PC-3 (cell line): ENCODE results near the gene FGF23. TPM values are rescaled to one million over a fixed set of nuclear protein-coding genes. Genes with fewer than 3 reads are reported as not detected.

Experiments used
- ATAC-seq: fragments of 200-7000 bp; cut with Tn5 transposase; 2 replicates; pipeline ENCODE4 v1.9.1; 2020; ENCODE audit warnings: mild to moderate bottlenecking, moderate library complexity
- BruUV-seq: library from RNA; stranded (reverse); fragments of 400-500 nt; replicated peaks from 2 replicates; lab custom pipeline; 2021; lab: Mats Ljungman, UMichigan
- CTCF ChIA-PET: fragments of 300-600 bp; sonication (Branson Sonifier 250); formaldehyde crosslinking; loops from one replicate; lab custom pipeline; 2022; ENCODE audit warnings: antibody characterized with exemption; lab: Charles Lee
- POLR2A ChIA-PET: fragments of 300-600 bp; sonication (Branson Sonifier 250); formaldehyde crosslinking; loops from one replicate; lab custom pipeline; 2022; ENCODE audit warnings: antibody characterized with exemption; ENCODE audit not compliant: unreplicated experiment; lab: Charles Lee
- DNase-seq: peaks from one replicate; pipeline ENCODE4 v3.0.0-alpha.2; 2015
- H2AFZ ChIP-seq: fragments of 300-600 bp; sonication (generic); 2 replicates; pipeline ENCODE4 v1.6.0; 2016; ENCODE audit warnings: antibody characterized with exemption, low read length
- H3F3A ChIP-seq: fragments of 300-600 bp; sonication (generic); one replicate; pipeline ENCODE4 v1.6.0; 2017; ENCODE audit warnings: antibody characterized with exemption, low read length, control low read depth, mild to moderate bottlenecking; ENCODE audit not compliant: unreplicated experiment
- H3K27ac ChIP-seq: fragments of 300-600 bp; sonication (generic); 2 replicates; pipeline ENCODE4 v1.5.1; 2016; ENCODE audit warnings: mild to moderate bottlenecking, low read length
- H3K27me3 ChIP-seq: fragments of 300-600 bp; sonication (generic); 2 replicates; pipeline ENCODE4 v1.6.1; 2016; ENCODE audit warnings: low read length, mixed read lengths
- H3K36me3 ChIP-seq: fragments of 300-600 bp; sonication (generic); 2 replicates; pipeline ENCODE4 v1.6.1; 2016; ENCODE audit warnings: low read depth, mixed run types, low read length, mixed read lengths
- H3K4me1 ChIP-seq: fragments of 300-600 bp; sonication (generic); 2 replicates; pipeline ENCODE4 v1.5.1; 2016; ENCODE audit warnings: low read length; ENCODE audit not compliant: insufficient read depth
- H3K4me2 ChIP-seq: fragments of 300-600 bp; sonication (generic); 2 replicates; pipeline ENCODE4 v1.6.0; 2016; ENCODE audit warnings: low read length
- H3K4me3 ChIP-seq: fragments of 300-600 bp; sonication (generic); 2 replicates; pipeline ENCODE4 v1.5.1; 2016; ENCODE audit warnings: mild to moderate bottlenecking, low read length, mixed read lengths
- H3K79me2 ChIP-seq: fragments of 300-600 bp; sonication (generic); 2 replicates; pipeline ENCODE4 v1.6.1; 2017; ENCODE audit warnings: low read length, mixed read lengths
- H3K9ac ChIP-seq: fragments of 300-600 bp; sonication (generic); 2 replicates; pipeline ENCODE4 v1.6.0; 2016; ENCODE audit warnings: mild to moderate bottlenecking, low read length
- H3K9me2 ChIP-seq: fragments of 300-600 bp; sonication (generic); replicated peaks from 2 replicates; pipeline ENCODE4 v1.6.1; 2016; ENCODE audit warnings: mixed run types, low read length, mixed read lengths
- H3K9me3 ChIP-seq: fragments of 300-600 bp; sonication (generic); 2 replicates; pipeline ENCODE4 v1.6.1; 2016; ENCODE audit warnings: low read length, mixed read lengths
- H4K20me1 ChIP-seq: fragments of 300-600 bp; sonication (generic); 2 replicates; pipeline ENCODE4 v1.6.1; 2016; ENCODE audit warnings: low read length, mixed read lengths
- CTCF ChIP-seq: fragments of 300-600 bp; sonication (generic); conservative IDR thresholded peaks from 2 replicates; pipeline ENCODE4 v1.5.1; 2017; ENCODE audit warnings: antibody characterized with exemption, low read depth, mild to moderate bottlenecking, low read length
- EZH2 ChIP-seq: fragments of 300-600 bp; sonication (generic); IDR thresholded peaks from one replicate; pipeline ENCODE4 v1.6.1; 2017; ENCODE audit warnings: antibody characterized with exemption, mild to moderate bottlenecking, low read length; ENCODE audit not compliant: unreplicated experiment
- EZH2phosphoT487 ChIP-seq: fragments of 300-600 bp; sonication (generic); IDR thresholded peaks from 2 replicates; pipeline ENCODE4 v1.6.1; 2018; ENCODE audit warnings: mild to moderate bottlenecking, antibody characterized with exemption, low read length, borderline replicate concordance
- intact Hi-C: fragments of 100-400 bp; cut with micrococcal nuclease; formaldehyde crosslinking; loops from 2 replicates; pipeline ENCODE4 v1.9.0; 2023
- total RNA-seq: library from RNA; depleted of rRNA; stranded (reverse); fragments of >200 nt; gene quantifications from 2 replicates; pipeline ENCODE4 v1.2.3, GENCODE V29; 2014

Gene FGF23
- total RNA-seq, 1 experiment from 2014 or later: not detected

- H2AFZ ChIP-seq: no peak overlapping the region
- no peaks in the 10 kb centered on the region for H3F3A ChIP-seq
- H3K9me2 ChIP-seq: no peaks in the 10 kb centered on the region
- H3K27me3 ChIP-seq: no peaks in the 10 kb centered on the region
- H4K20me1 ChIP-seq: no peaks in the 10 kb centered on the region
- H3K79me2 ChIP-seq: no peaks in the 10 kb centered on the region
- ChIA-PET CTCF (no interaction called here), POLR2A (no interaction called here)
- intact Hi-C loops: loop anchor here (5.0 kb wide), 1 partner anchor 174 kb away; no protein-coding TSS in a partner anchor
- peak; percentile 54 for ATAC-seq
- DNase-seq: peak; percentile 41
- H3K9me3 ChIP-seq: no peaks in the 10 kb centered on the region
- BruUV-seq: no TSS peak
- no peak overlapping the region for H3K27ac ChIP-seq
- H3K4me2 ChIP-seq: no peak overlapping the region
- no peaks in the 10 kb centered on the region; the same call in 1 of the 2 replicates for H3K36me3 ChIP-seq
- peak; percentile 51 for TF ChIP-seq CTCF
- TF ChIP-seq EZH2phosphoT487: no peak
- H3K9ac ChIP-seq: no peak overlapping the region
- H3K4me1 ChIP-seq: no peaks in the 10 kb centered on the region
- no peak overlapping the region for H3K4me3 ChIP-seq
Observed at GRCh38 chr12:4353785-4354208, 25.7 kb downstream of the FGF23 start.

GRCh38 chr12:4346931-4347330 is 32.6 kb downstream of the FGF23 start:
- Histone ChIP-seq H3K27me3 (no peaks in the 10 kb centered on the region), H3K4me2 (no peak overlapping the region), H3K36me3 (no peaks in the 10 kb centered on the region; the same call in 1 of the 2 replicates), H3K9me3 (no peaks in the 10 kb centered on the region), H3K9me2 (no peaks in the 10 kb centered on the region), H3K27ac (no peak overlapping the region), H3F3A (no peaks in the 10 kb centered on the region), H3K9ac (no peak overlapping the region), H2AFZ (no peak overlapping the region), H3K4me1 (no peaks in the 10 kb centered on the region), H3K4me3 (no peak overlapping the region), H4K20me1 (no peaks in the 10 kb centered on the region), H3K79me2 (no peaks in the 10 kb centered on the region)
- ChIA-PET POLR2A (no interaction called here), CTCF (no interaction called here)
- no TSS peak for BruUV-seq
- DNase-seq (no peak), ATAC-seq (no peak)
- intact Hi-C loops: no loop called here
- TF ChIP-seq EZH2phosphoT487 (no peak), CTCF (no peak)

DNA sequence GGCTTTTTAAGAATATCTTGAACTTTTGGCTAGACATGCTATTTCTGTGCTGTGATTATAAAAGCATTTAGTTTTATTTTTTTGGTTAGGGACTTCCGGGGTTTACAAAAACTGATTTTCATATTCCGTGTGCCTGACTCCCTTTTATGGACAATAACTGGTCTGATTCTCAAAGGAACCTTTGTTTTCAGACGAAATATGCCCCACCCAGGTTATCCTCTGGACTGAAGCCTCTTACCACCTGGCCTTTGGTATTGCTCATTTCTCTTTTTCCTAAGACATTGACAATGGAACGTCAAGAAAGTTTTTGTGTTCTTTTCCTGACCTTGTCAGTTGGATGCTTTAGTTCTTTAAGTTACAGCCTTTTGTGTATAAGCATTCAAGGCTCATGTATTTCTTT is 47.7 kb downstream of the FGF23 start:
- H3F3A ChIP-seq: no peaks in the 10 kb centered on the region
- H3K4me1 ChIP-seq: no peaks in the 10 kb centered on the region
- POLR2A ChIA-PET: no interaction called here
- H3K27ac ChIP-seq: no peak overlapping the region
- no peaks in the 10 kb centered on the region for H3K27me3 ChIP-seq
- H3K9me3 ChIP-seq: no peaks in the 10 kb centered on the region
- no peak for ATAC-seq
- intact Hi-C loops: no loop called here
- no peak overlapping the region for H2AFZ ChIP-seq
- H3K36me3 ChIP-seq: no peaks in the 10 kb centered on the region
- no peaks in the 10 kb centered on the region for H3K9me2 ChIP-seq
- BruUV-seq: no TSS peak
- TF ChIP-seq CTCF (no peak), EZH2 (no peak), EZH2phosphoT487 (no peak)
- H3K4me2 ChIP-seq: no peak overlapping the region
- H4K20me1 ChIP-seq: no peaks in the 10 kb centered on the region
- no peak overlapping the region for H3K9ac ChIP-seq
- peaks cover 6% of the 10 kb centered on the region; the same call in 1 of the 2 replicates for H3K79me2 ChIP-seq
- no peak for DNase-seq
- CTCF ChIA-PET: no interaction called here
- no peak overlapping the region for H3K4me3 ChIP-seq
